ENCODE data around the gene PRDM16. TPM values are rescaled to one million over a fixed set of nuclear protein-coding genes. Genes with fewer than 3 reads are reported as not detected.

PRDM16 gene
- total and polyA plus RNA-seq, 2 donors (not counting 1 experiment from before 2014, with no cell fraction given): 0.03 to 0.12 TPM

- H3K27ac ChIP-seq (ENCODE audit: low read length in 2 of 2): no peak overlapping the region
- Mint-ChIP-seq H3K27ac (peak overlapping the region; percentile 28), H3K4me1 (peaks cover 3% of the 10 kb centered on the region), H3K4me3 (peak overlapping the region; percentile 71), H3K27me3 (peaks cover 10% of the 10 kb centered on the region), H3K9me3 (ENCODE audit: insufficient read depth) (no peaks in the 10 kb centered on the region)
- ATAC-seq (ENCODE audit: low read depth) (no peak), DNase-seq (no peak)
- no peak overlapping the region for H3K4me3 ChIP-seq (ENCODE audit: control extremely low read depth in 1 of 5, extremely low read depth in 1 of 5, insufficient read depth in 1 of 5, low read depth in 2 of 5, low read length in 4 of 5)
- 94% methylated on average over 17 of the region's 18 CpGs for WGBS (ENCODE audit: insufficient coverage)
- H4K20me1 ChIP-seq (ENCODE audit: control insufficient read depth, insufficient read depth, low read length, poor library complexity, severe bottlenecking): no peaks in the 10 kb centered on the region
- H2AFZ ChIP-seq (ENCODE audit: insufficient read depth, low read depth, low read length, poor library complexity, severe bottlenecking): no peak overlapping the region
- ChIA-PET POLR2A (no interaction called here), CTCF (interaction anchor here (1.0 kb wide), 1 partner anchor 269 kb away, joined by 4 read pairs; no protein-coding TSS in a partner anchor)
- intact Hi-C loops (cut with micrococcal nuclease): no loop called here
- no peak overlapping the region for H3K9ac ChIP-seq (ENCODE audit: low read length)
- no peak overlapping the region for H3K4me2 ChIP-seq (replicated peaks; ENCODE audit: low read depth, low read length, poor library complexity, severe bottlenecking)
- TF ChIP-seq EZH2 (IDR thresholded peaks at IDR 0.05; ENCODE audit: borderline replicate concordance, insufficient read depth, low read depth, low read length, poor library complexity, severe bottlenecking): no peak
- no peak for TF ChIP-seq CTCF (IDR thresholded peaks at IDR 0.05)
- H3K4me1 ChIP-seq (ENCODE audit: control insufficient read depth in 2 of 2, insufficient read depth in 2 of 2, low read length in 2 of 2): peaks cover 16 to 20% of the 10 kb centered on the region in 2 donors
- H3K36me3 ChIP-seq (replicated peaks in 1 of 2; ENCODE audit: control extremely low read depth in 1 of 2, control insufficient read depth in 1 of 2, extremely low read depth in 1 of 2, insufficient read depth in 2 of 2, low read length in 1 of 2): no peaks in the 10 kb centered on the region
- no peaks in the 10 kb centered on the region for H3K79me2 ChIP-seq (ENCODE audit: control insufficient read depth, insufficient read depth, low read length)
- peaks cover 0 to 43% (median 17%) of the 10 kb centered on the region in 4 experiments for H3K27me3 ChIP-seq (replicated peaks in 1 of 4; ENCODE audit: control extremely low read depth in 1 of 4, control insufficient read depth in 3 of 4, insufficient read depth in 4 of 4, low read length in 3 of 4)
- H3K9me3 ChIP-seq (ENCODE audit: control extremely low read depth in 1 of 3, control insufficient read depth in 2 of 3, insufficient read depth in 1 of 3, low read length in 2 of 3): peaks cover 0 to 14% (median 0%) of the 10 kb centered on the region in 3 donors
Observed at GRCh38 chr1:3455670-3456448, 386.9 kb downstream of the PRDM16 start.

- H3K9me3 Mint-ChIP-seq (ENCODE audit: insufficient read depth): no peaks in the 10 kb centered on the region
- ATAC-seq (ENCODE audit: low read depth) (no peak), DNase-seq (no peak)
- no peak overlapping the region for H3K4me3 ChIP-seq (ENCODE audit: control extremely low read depth in 1 of 5, extremely low read depth in 1 of 5, insufficient read depth in 1 of 5, low read depth in 2 of 5, low read length in 4 of 5)
- no peak overlapping the region for H3K27ac Mint-ChIP-seq
- H3K27me3 Mint-ChIP-seq: peaks cover 6% of the 10 kb centered on the region
- CTCF ChIA-PET: no interaction called here
- H3K9me3 ChIP-seq (ENCODE audit: control extremely low read depth in 1 of 3, control insufficient read depth in 2 of 3, insufficient read depth in 1 of 3, low read length in 2 of 3): peaks cover 0 to 14% (median 0%) of the 10 kb centered on the region in 3 donors
- peaks cover 3% of the 10 kb centered on the region for H3K4me1 Mint-ChIP-seq
- TF ChIP-seq EZH2 (IDR thresholded peaks at IDR 0.05; ENCODE audit: borderline replicate concordance, insufficient read depth, low read depth, low read length, poor library complexity, severe bottlenecking) (no peak), CTCF (IDR thresholded peaks at IDR 0.05) (no peak)
- no peaks in the 10 kb centered on the region for H3K79me2 ChIP-seq (ENCODE audit: control insufficient read depth, insufficient read depth, low read length)
- 86% methylated on average over 12 of the region's 12 CpGs for WGBS (ENCODE audit: insufficient coverage)
- peaks cover 0 to 39% (median 14%) of the 10 kb centered on the region in 4 experiments for H3K27me3 ChIP-seq (replicated peaks in 1 of 4; ENCODE audit: control extremely low read depth in 1 of 4, control insufficient read depth in 3 of 4, insufficient read depth in 4 of 4, low read length in 3 of 4)
- POLR2A ChIA-PET: no interaction called here
- no peak overlapping the region for H3K9ac ChIP-seq (ENCODE audit: low read length)
- no peak overlapping the region for H2AFZ ChIP-seq (ENCODE audit: insufficient read depth, low read depth, low read length, poor library complexity, severe bottlenecking)
- H3K36me3 ChIP-seq (replicated peaks in 1 of 2; ENCODE audit: control extremely low read depth in 1 of 2, control insufficient read depth in 1 of 2, extremely low read depth in 1 of 2, insufficient read depth in 2 of 2, low read length in 1 of 2): no peaks in the 10 kb centered on the region
- no peak overlapping the region for H3K4me2 ChIP-seq (replicated peaks; ENCODE audit: low read depth, low read length, poor library complexity, severe bottlenecking)
- no peak overlapping the region for H3K27ac ChIP-seq (ENCODE audit: low read length in 2 of 2)
- no peaks in the 10 kb centered on the region for H4K20me1 ChIP-seq (ENCODE audit: control insufficient read depth, insufficient read depth, low read length, poor library complexity, severe bottlenecking)
- intact Hi-C loops (cut with micrococcal nuclease): no loop called here
- no peak overlapping the region for H3K4me3 Mint-ChIP-seq
- peaks cover 16 to 20% of the 10 kb centered on the region in 2 donors for H3K4me1 ChIP-seq (ENCODE audit: control insufficient read depth in 2 of 2, insufficient read depth in 2 of 2, low read length in 2 of 2)
Observed at GRCh38 chr1:3456449-3456963, 387.5 kb downstream of the PRDM16 start.
